ENCODE data around the gene ZNF248. TPM values are rescaled to one million over a fixed set of nuclear protein-coding genes. Genes with fewer than 3 reads are reported as not detected.
"Not testable (repeated sequence)": the region's sequence is repeated elsewhere in the genome, so short reads cannot be mapped to it uniquely, and the experiment has no call there.

ZNF248 gene
- total RNA-seq, 1 donor from 2014 or later, result 6.9 TPM

- H3K4me3 ChIP-seq (ENCODE audit: low read depth, low read length), result no peak overlapping the region
- DNase-seq (ENCODE audit: low read depth), result peak; percentile 61
- TF ChIP-seq, protein P1, sequence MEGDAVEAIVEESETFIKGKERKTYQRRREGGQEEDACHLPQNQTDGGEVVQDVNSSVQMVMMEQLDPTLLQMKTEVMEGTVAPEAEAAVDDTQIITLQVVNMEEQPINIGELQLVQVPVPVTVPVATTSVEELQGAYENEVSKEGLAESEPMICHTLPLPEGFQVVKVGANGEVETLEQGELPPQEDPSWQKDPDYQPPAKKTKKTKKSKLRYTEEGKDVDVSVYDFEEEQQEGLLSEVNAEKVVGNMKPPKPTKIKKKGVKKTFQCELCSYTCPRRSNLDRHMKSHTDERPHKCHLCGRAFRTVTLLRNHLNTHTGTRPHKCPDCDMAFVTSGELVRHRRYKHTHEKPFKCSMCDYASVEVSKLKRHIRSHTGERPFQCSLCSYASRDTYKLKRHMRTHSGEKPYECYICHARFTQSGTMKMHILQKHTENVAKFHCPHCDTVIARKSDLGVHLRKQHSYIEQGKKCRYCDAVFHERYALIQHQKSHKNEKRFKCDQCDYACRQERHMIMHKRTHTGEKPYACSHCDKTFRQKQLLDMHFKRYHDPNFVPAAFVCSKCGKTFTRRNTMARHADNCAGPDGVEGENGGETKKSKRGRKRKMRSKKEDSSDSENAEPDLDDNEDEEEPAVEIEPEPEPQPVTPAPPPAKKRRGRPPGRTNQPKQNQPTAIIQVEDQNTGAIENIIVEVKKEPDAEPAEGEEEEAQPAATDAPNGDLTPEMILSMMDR (conservative IDR thresholded peaks at IDR 0.05; ENCODE audit: low read depth, low read length), result no peak
Measured at GRCh38 chr10:37860494-37861190, 3.2 kb upstream of the ZNF248 start.

DNA sequence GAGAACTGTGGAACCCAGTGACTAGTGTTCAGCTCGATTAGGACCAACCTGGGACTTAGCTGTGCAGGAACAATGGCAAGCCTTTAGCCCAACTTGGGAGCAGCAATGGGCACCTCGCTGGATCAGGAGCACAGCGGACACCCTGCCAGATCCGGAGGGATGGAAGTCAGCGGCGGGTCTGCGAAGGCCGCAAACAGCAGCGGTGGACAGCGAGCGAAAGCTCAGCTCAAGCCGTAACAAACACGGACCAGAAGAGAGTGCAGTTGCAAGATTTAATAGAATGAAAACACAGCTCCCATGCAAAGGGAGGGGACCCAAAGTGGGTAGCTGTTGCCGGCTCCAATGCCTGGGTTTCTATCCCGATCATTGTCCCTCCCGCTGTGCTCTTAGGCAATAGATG is 1.9 kb upstream of the ZNF248 start:
- not testable (repeated sequence) for H3K4me3 ChIP-seq (ENCODE audit: low read depth, low read length); DNase-seq (ENCODE audit: low read depth)

- TF ChIP-seq, protein P1 (conservative IDR thresholded peaks at IDR 0.05; ENCODE audit: low read depth, low read length), result no peak
- DNase-seq (ENCODE audit: low read depth), result no peak
- peak overlapping the region; percentile 94 for H3K4me3 ChIP-seq (ENCODE audit: low read depth, low read length)
Measured at GRCh38 chr10:37856881-37857286, 526 bp downstream of the ZNF248 start.

GRCh38 chr10:37855636-37856035 is 1.8 kb downstream of the ZNF248 start:
- H3K4me3 ChIP-seq (ENCODE audit: low read depth, low read length), result peak overlapping the region; percentile 94
- DNase-seq (ENCODE audit: low read depth), result no peak
- TF ChIP-seq, protein P1 (conservative IDR thresholded peaks at IDR 0.05; ENCODE audit: low read depth, low read length), result no peak

DNA sequence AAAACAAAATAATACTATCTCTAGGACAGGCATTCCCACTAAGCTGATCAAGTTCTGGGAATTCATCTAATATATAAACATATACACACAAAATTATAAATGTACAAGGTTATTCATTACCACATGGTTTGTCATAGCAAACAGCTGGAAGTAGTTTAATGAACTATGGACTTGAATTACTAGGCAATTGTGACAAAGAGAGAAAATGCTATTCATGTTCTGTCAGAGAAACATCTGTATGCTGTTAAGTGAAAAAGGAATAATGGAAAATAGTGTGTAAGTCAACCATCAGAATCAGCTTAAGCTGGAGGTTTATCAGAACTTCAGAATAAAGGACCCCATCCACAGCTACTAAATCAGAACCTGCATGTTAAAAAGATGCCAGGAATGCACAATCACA is 2.8 kb downstream of the ZNF248 start:
- DNase-seq (ENCODE audit: low read depth), result no peak
- TF ChIP-seq, protein P1 (conservative IDR thresholded peaks at IDR 0.05; ENCODE audit: low read depth, low read length), result no peak
- H3K4me3 ChIP-seq (ENCODE audit: low read depth, low read length), result peak overlapping the region; percentile 94

DNA sequence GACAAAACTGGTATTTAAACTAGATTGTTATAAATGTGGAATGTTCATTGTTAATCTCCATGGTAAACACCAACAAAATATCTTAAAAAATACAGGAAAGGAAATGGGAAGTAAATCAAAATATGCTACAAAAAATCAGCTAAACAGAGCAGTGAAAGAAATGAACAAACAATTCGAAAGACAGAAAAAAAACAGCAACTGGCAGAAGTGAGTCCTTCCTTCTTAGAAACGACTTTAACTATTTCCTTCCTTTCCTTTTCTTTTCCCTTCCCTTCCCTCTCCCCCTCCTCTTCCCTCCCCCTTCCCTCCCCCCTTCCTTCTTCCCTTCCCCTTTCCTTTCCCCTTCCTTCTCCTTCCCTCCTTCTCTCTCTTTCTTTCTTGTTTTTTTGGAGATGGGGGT is 12.8 kb downstream of the ZNF248 start:
- H3K4me3 ChIP-seq (ENCODE audit: low read depth, low read length), result no peak overlapping the region
- no peak for DNase-seq (ENCODE audit: low read depth)
- TF ChIP-seq, protein P1 (conservative IDR thresholded peaks at IDR 0.05; ENCODE audit: low read depth, low read length), result no peak

GRCh38 chr10:37839243-37839642 is 18.2 kb downstream of the ZNF248 start:
- DNase-seq (ENCODE audit: low read depth), result no peak
- H3K4me3 ChIP-seq (ENCODE audit: low read depth, low read length), result no peak overlapping the region
- TF ChIP-seq, protein P1 (conservative IDR thresholded peaks at IDR 0.05; ENCODE audit: low read depth, low read length), result no peak

Measured in epithelial cell of proximal tubule (primary cell).